ENCODE data around the gene CAMTA1. TPM values are rescaled to one million over a fixed set of nuclear protein-coding genes. Genes with fewer than 3 reads are reported as not detected.

The CAMTA1 gene
- polyA plus RNA-seq, 1 of the 3 experiments (the other 2 are of a cell fraction) = 63.1 TPM

GRCh38 chr1:7403265-7404045, 618.2 kb downstream of the CAMTA1 start:
- CTCF ChIA-PET = no interaction called here
- POLR2A ChIA-PET = no interaction called here

GRCh38 chr1:7404046-7404742, 618.9 kb downstream of the CAMTA1 start:
- H3K9ac ChIP-seq = no peak overlapping the region
- H3K4me2 ChIP-seq = no peak overlapping the region
- H3K9me3 ChIP-seq = no peaks in the 10 kb centered on the region
- CTCF ChIA-PET = no interaction called here
- DNase-seq = no peak
- H3K4me1 ChIP-seq (ENCODE audit: control insufficient read depth in 1 of 2, insufficient read depth in 2 of 2, low read depth in 1 of 2, low read length in 1 of 2) = peaks cover 0 to 6% of the 10 kb centered on the region in 2 experiments; a peak in 3 of 4 replicates
- no peaks in the 10 kb centered on the region for H3F3A ChIP-seq (replicated peaks; ENCODE audit: insufficient read depth)
- no peaks in the 10 kb centered on the region for H3K27me3 ChIP-seq (ENCODE audit: insufficient read depth)
- H2AFZ ChIP-seq (ENCODE audit: low read depth) = no peak overlapping the region
- H3K27ac ChIP-seq (ENCODE audit: low read depth in 2 of 2, low read length in 1 of 2) = no peak overlapping the region
- WGBS (ENCODE audit: low lambda C conversion rate) = 92% methylated on average over 12 of the region's 18 CpGs
- no peaks in the 10 kb centered on the region for H3K9me2 ChIP-seq
- POLR2A ChIA-PET = no interaction called here
- no peaks in the 10 kb centered on the region for H3K79me2 ChIP-seq (ENCODE audit: insufficient read depth)
- no peaks in the 10 kb centered on the region for H3K36me3 ChIP-seq (replicated peaks in 1 of 2; ENCODE audit: control insufficient read depth in 1 of 2, insufficient read depth in 2 of 2, low read length in 1 of 2)
- H4K20me1 ChIP-seq (ENCODE audit: insufficient read depth) = no peaks in the 10 kb centered on the region
- H3K4me3 ChIP-seq (ENCODE audit: low read depth in 2 of 2, low read length in 1 of 2) = no peak overlapping the region
- TF ChIP-seq, protein P1, sequence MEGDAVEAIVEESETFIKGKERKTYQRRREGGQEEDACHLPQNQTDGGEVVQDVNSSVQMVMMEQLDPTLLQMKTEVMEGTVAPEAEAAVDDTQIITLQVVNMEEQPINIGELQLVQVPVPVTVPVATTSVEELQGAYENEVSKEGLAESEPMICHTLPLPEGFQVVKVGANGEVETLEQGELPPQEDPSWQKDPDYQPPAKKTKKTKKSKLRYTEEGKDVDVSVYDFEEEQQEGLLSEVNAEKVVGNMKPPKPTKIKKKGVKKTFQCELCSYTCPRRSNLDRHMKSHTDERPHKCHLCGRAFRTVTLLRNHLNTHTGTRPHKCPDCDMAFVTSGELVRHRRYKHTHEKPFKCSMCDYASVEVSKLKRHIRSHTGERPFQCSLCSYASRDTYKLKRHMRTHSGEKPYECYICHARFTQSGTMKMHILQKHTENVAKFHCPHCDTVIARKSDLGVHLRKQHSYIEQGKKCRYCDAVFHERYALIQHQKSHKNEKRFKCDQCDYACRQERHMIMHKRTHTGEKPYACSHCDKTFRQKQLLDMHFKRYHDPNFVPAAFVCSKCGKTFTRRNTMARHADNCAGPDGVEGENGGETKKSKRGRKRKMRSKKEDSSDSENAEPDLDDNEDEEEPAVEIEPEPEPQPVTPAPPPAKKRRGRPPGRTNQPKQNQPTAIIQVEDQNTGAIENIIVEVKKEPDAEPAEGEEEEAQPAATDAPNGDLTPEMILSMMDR (IDR thresholded peaks at IDR 0.05) = no peak
- TF ChIP-seq SMC3 (IDR thresholded peaks at IDR 0.05; ENCODE audit: low read depth, low read length) = no peak
- TF ChIP-seq CHD2 (IDR thresholded peaks at IDR 0.05; ENCODE audit: low read length, partially characterized antibody) = no peak
- no peak for TF ChIP-seq TEAD4 (IDR thresholded peaks at IDR 0.05; ENCODE audit: borderline replicate concordance, insufficient read depth)
- TF ChIP-seq NRF1 (IDR thresholded peaks at IDR 0.05; ENCODE audit: low read depth, low read length) = no peak
- no peak for TF ChIP-seq REST (IDR thresholded peaks at IDR 0.05; ENCODE audit: low read depth, low read length)
- TF ChIP-seq RXRA (IDR thresholded peaks at IDR 0.05; ENCODE audit: borderline replicate concordance, low read depth) = no peak
- no peak for TF ChIP-seq FOXJ3 (CRISPR knock-in tag; IDR thresholded peaks at IDR 0.05)

More at GRCh38 chr1:7403265-7404045, 618.2 kb downstream of the CAMTA1 start:
- Histone ChIP-seq H3K9ac (no peak overlapping the region), H2AFZ (ENCODE audit: low read depth) (no peak overlapping the region), H3K79me2 (ENCODE audit: insufficient read depth) (no peaks in the 10 kb centered on the region), H3K4me3 (ENCODE audit: low read depth in 2 of 2, low read length in 1 of 2) (no peak overlapping the region), H3K4me1 (ENCODE audit: control insufficient read depth in 1 of 2, insufficient read depth in 2 of 2, low read depth in 1 of 2, low read length in 1 of 2) (peaks cover 0 to 6% of the 10 kb centered on the region in 2 experiments; a peak in 3 of 4 replicates), H3K36me3 (replicated peaks in 1 of 2; ENCODE audit: control insufficient read depth in 1 of 2, insufficient read depth in 2 of 2, low read length in 1 of 2) (no peaks in the 10 kb centered on the region), H3F3A (replicated peaks; ENCODE audit: insufficient read depth) (no peaks in the 10 kb centered on the region), H3K27ac (ENCODE audit: low read depth in 2 of 2, low read length in 1 of 2) (no peak overlapping the region), H4K20me1 (ENCODE audit: insufficient read depth) (no peaks in the 10 kb centered on the region), H3K9me3 (no peaks in the 10 kb centered on the region), H3K27me3 (ENCODE audit: insufficient read depth) (no peaks in the 10 kb centered on the region), H3K4me2 (no peak overlapping the region), H3K9me2 (no peaks in the 10 kb centered on the region)
- TF ChIP-seq TAF1 (IDR thresholded peaks at IDR 0.05; ENCODE audit: borderline replicate concordance, low read depth, low read length) = no peak
- no peak for TF ChIP-seq FOXM1 (IDR thresholded peaks at IDR 0.05; ENCODE audit: low read depth)
- no peak for TF ChIP-seq USF2 (IDR thresholded peaks at IDR 0.05; ENCODE audit: borderline replicate concordance, low read depth, low read length)
- no peak for TF ChIP-seq FOSL2 (IDR thresholded peaks at IDR 0.05; ENCODE audit: borderline replicate concordance, low read depth)
- TF ChIP-seq NFIC (IDR thresholded peaks at IDR 0.05; ENCODE audit: borderline replicate concordance) = no peak
- no peak for TF ChIP-seq ELF1 (IDR thresholded peaks at IDR 0.05)
- no peak for TF ChIP-seq RFX5 (IDR thresholded peaks at IDR 0.05; ENCODE audit: low read length)
- TF ChIP-seq, protein P2, sequence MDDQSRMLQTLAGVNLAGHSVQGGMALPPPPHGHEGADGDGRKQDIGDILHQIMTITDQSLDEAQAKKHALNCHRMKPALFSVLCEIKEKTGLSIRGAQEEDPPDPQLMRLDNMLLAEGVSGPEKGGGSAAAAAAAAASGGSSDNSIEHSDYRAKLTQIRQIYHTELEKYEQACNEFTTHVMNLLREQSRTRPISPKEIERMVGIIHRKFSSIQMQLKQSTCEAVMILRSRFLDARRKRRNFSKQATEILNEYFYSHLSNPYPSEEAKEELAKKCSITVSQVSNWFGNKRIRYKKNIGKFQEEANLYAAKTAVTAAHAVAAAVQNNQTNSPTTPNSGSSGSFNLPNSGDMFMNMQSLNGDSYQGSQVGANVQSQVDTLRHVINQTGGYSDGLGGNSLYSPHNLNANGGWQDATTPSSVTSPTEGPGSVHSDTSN (IDR thresholded peaks at IDR 0.05) = no peak
- TF ChIP-seq SMC3 (IDR thresholded peaks at IDR 0.05; ENCODE audit: low read depth, low read length) = no peak
- TF ChIP-seq, protein P3, sequence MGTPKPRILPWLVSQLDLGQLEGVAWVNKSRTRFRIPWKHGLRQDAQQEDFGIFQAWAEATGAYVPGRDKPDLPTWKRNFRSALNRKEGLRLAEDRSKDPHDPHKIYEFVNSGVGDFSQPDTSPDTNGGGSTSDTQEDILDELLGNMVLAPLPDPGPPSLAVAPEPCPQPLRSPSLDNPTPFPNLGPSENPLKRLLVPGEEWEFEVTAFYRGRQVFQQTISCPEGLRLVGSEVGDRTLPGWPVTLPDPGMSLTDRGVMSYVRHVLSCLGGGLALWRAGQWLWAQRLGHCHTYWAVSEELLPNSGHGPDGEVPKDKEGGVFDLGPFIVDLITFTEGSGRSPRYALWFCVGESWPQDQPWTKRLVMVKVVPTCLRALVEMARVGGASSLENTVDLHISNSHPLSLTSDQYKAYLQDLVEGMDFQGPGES (IDR thresholded peaks at IDR 0.05; ENCODE audit: low read depth, low read length) = no peak
- 92% methylated on average over 6 of the region's 12 CpGs for WGBS (ENCODE audit: low lambda C conversion rate)
- DNase-seq = no peak
